HG03469 (cell line): Measurements from ENCODE around the gene TMEM132D.

Experiments used
- ATAC-seq: cut with Tn5 transposase; IDR thresholded peaks from one replicate; pipeline ENCODE4 v1.9.1; 2021; ENCODE audit warnings: mild to moderate bottlenecking, moderate library complexity, moderate number of reproducible peaks; ENCODE audit not compliant: unreplicated experiment

The TMEM132D gene

GRCh38 chr12:129138776-129139175 lies 765.0 kb downstream of the TMEM132D start:
- ATAC-seq, result no peak

- ATAC-seq, result no peak
These were observed 767.0 kb downstream of the TMEM132D start for GRCh38 chr12:129136694-129137325.

GRCh38 chr12:129127771-129128170 lies 776.1 kb downstream of the TMEM132D start:
- no peak for ATAC-seq

- no peak for ATAC-seq
These were observed 776.6 kb downstream of the TMEM132D start for GRCh38 chr12:129127211-129127610.

- ATAC-seq, result no peak
These were observed 784.3 kb downstream of the TMEM132D start for GRCh38 chr12:129119537-129119936.

GRCh38 chr12:129115558-129115957 lies 788.3 kb downstream of the TMEM132D start:
- no peak for ATAC-seq

GRCh38 chr12:129110575-129110974 lies 793.2 kb downstream of the TMEM132D start:
- ATAC-seq, result no peak

- ATAC-seq, result no peak
These were observed 794.4 kb downstream of the TMEM132D start for GRCh38 chr12:129109174-129110001.

GRCh38 chr12:129106772-129107171 lies 797.1 kb downstream of the TMEM132D start:
- ATAC-seq, result no peak

- ATAC-seq, result no peak
These were observed 800.6 kb downstream of the TMEM132D start for GRCh38 chr12:129103231-129103630.

- ATAC-seq, result no peak
These were observed 801.6 kb downstream of the TMEM132D start for GRCh38 chr12:129102233-129102632.

- no peak for ATAC-seq
These were observed 802.0 kb downstream of the TMEM132D start for GRCh38 chr12:129101816-129102215.

GRCh38 chr12:129101404-129101803 lies 802.4 kb downstream of the TMEM132D start:
- no peak for ATAC-seq

GRCh38 chr12:129097451-129097850 lies 806.4 kb downstream of the TMEM132D start:
- no peak for ATAC-seq

GRCh38 chr12:129096968-129097367 lies 806.9 kb downstream of the TMEM132D start:
- no peak for ATAC-seq

GRCh38 chr12:129096184-129096583 lies 807.6 kb downstream of the TMEM132D start:
- no peak for ATAC-seq

GRCh38 chr12:129089576-129089975 lies 814.2 kb downstream of the TMEM132D start:
- ATAC-seq, result no peak

- no peak for ATAC-seq
These were observed 818.7 kb downstream of the TMEM132D start for GRCh38 chr12:129084875-129085826.

- no peak for ATAC-seq
These were observed 820.5 kb downstream of the TMEM132D start for GRCh38 chr12:129083121-129083840.

- no peak for ATAC-seq
These were observed 821.4 kb downstream of the TMEM132D start for GRCh38 chr12:129082441-129082840.
